Nephron (organoid): ENCODE measurements around the gene PHETA1.

Experiments
- H3K27ac Mint-ChIP-seq, 3 experiments: 2 replicates each; pipeline ENCODE4 v1.8.0; 2020; ENCODE audit warnings: mixed read lengths in 3 of 3, mild to moderate bottlenecking in 2 of 3, moderate library complexity in 1 of 3
- H3K27me3 Mint-ChIP-seq: 2 replicates; pipeline ENCODE4 v1.8.0; 2021; ENCODE audit warnings: low read depth, mild to moderate bottlenecking, moderate library complexity, mixed read lengths
- H3K36me3 Mint-ChIP-seq: 2 replicates; pipeline ENCODE4 v1.8.0; 2020; ENCODE audit warnings: low read depth, mixed read lengths
- H3K4me1 Mint-ChIP-seq: 2 replicates; pipeline ENCODE4 v1.8.0; 2020; ENCODE audit warnings: mixed read lengths
- H3K4me3 Mint-ChIP-seq, 3 experiments: 2 replicates each; pipeline ENCODE4 v1.8.0; 2020; ENCODE audit warnings: mild to moderate bottlenecking in 3 of 3, mixed read lengths in 3 of 3, moderate library complexity in 2 of 3
- H3K9me3 Mint-ChIP-seq: 2 replicates; pipeline ENCODE4 v1.8.0; 2020; ENCODE audit warnings: mixed read lengths
- TF ChIP-seq, protein P1 (sequence below), 3 experiments: fragments of 200-600 bp; sonication (generic); IDR thresholded peaks; one replicate each; pipeline ENCODE4 v1.5.0; 2021; ENCODE audit warnings: antibody characterized with exemption in 3 of 3; ENCODE audit not compliant: unreplicated experiment in 3 of 3

The PHETA1 gene

DNA sequence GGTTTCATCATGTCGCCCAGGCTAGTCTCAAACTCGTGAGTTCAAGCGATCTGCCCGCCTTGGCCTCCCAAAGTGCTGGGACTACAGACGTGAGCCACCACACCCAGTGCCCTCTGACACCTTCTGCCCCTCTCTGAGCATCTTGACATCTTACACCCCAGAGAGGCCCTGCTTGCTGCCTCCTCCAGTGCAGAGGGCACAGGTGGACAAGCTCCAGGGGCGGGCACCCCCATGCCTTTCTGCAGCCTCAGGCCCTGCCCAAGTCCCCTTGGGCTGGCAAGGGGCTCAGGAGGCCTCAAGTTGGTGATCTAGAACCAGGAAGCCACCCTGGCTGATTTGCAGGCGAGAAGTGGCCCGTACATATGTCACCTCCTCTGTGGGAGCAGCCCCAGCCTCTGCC, 25.6 kb upstream of the PHETA1 start:
- TF ChIP-seq, protein P1, sequence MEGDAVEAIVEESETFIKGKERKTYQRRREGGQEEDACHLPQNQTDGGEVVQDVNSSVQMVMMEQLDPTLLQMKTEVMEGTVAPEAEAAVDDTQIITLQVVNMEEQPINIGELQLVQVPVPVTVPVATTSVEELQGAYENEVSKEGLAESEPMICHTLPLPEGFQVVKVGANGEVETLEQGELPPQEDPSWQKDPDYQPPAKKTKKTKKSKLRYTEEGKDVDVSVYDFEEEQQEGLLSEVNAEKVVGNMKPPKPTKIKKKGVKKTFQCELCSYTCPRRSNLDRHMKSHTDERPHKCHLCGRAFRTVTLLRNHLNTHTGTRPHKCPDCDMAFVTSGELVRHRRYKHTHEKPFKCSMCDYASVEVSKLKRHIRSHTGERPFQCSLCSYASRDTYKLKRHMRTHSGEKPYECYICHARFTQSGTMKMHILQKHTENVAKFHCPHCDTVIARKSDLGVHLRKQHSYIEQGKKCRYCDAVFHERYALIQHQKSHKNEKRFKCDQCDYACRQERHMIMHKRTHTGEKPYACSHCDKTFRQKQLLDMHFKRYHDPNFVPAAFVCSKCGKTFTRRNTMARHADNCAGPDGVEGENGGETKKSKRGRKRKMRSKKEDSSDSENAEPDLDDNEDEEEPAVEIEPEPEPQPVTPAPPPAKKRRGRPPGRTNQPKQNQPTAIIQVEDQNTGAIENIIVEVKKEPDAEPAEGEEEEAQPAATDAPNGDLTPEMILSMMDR (IDR thresholded peaks at IDR 0.05; ENCODE audit: unreplicated experiment in 3 of 3): no peak
- no peak overlapping the region for H3K4me3 Mint-ChIP-seq
- no peaks in the 10 kb centered on the region for H3K9me3 Mint-ChIP-seq
- H3K27ac Mint-ChIP-seq: no peak overlapping the region
- H3K4me1 Mint-ChIP-seq: no peaks in the 10 kb centered on the region
- peaks cover 12% of the 10 kb centered on the region for H3K27me3 Mint-ChIP-seq
- H3K36me3 Mint-ChIP-seq: no peaks in the 10 kb centered on the region

- H3K4me3 Mint-ChIP-seq: no peak overlapping the region
- H3K9me3 Mint-ChIP-seq: no peaks in the 10 kb centered on the region
- H3K4me1 Mint-ChIP-seq: no peaks in the 10 kb centered on the region
- H3K27ac Mint-ChIP-seq: no peak overlapping the region
- peaks cover 12% of the 10 kb centered on the region for H3K27me3 Mint-ChIP-seq
- no peaks in the 10 kb centered on the region for H3K36me3 Mint-ChIP-seq
- TF ChIP-seq, protein P1 (IDR thresholded peaks at IDR 0.05; ENCODE audit: unreplicated experiment in 3 of 3): no peak
These were observed 24.9 kb upstream of the PHETA1 start for GRCh38 chr12:111393700-111394300.

GRCh38 chr12:111390910-111391309, 22.0 kb upstream of the PHETA1 start:
- Mint-ChIP-seq H3K4me1 (no peaks in the 10 kb centered on the region), H3K27ac (no peak overlapping the region), H3K36me3 (no peaks in the 10 kb centered on the region), H3K9me3 (no peaks in the 10 kb centered on the region), H3K4me3 (no peak overlapping the region), H3K27me3 (peaks cover 7% of the 10 kb centered on the region)
- TF ChIP-seq, protein P1 (IDR thresholded peaks at IDR 0.05; ENCODE audit: unreplicated experiment in 3 of 3): no peak

DNA sequence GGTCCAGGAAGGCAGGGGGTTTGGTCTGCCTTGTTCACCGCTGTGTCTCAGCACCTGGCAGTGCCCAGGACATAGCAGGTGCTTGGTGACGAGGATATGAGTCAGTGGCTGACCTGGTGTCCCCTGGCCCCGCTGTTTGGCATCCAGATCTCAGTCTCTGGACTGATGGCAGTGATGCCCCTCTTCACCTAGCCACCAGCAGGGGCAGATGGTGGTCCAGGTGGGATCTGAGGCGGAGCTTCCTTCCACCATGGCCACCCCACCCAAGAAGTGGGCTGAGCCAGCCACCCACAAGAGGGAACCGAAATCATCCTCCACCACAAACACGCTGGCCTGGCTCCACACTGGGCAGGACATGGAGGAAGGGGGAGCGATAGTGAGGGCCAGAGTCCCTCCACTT, 20.7 kb upstream of the PHETA1 start:
- H3K4me3 Mint-ChIP-seq: no peak overlapping the region
- TF ChIP-seq, protein P1 (IDR thresholded peaks at IDR 0.05; ENCODE audit: unreplicated experiment in 3 of 3): no peak
- H3K27ac Mint-ChIP-seq: no peak overlapping the region
- peaks cover 10% of the 10 kb centered on the region for H3K27me3 Mint-ChIP-seq
- no peaks in the 10 kb centered on the region for H3K36me3 Mint-ChIP-seq
- no peaks in the 10 kb centered on the region for H3K9me3 Mint-ChIP-seq
- no peaks in the 10 kb centered on the region for H3K4me1 Mint-ChIP-seq

DNA sequence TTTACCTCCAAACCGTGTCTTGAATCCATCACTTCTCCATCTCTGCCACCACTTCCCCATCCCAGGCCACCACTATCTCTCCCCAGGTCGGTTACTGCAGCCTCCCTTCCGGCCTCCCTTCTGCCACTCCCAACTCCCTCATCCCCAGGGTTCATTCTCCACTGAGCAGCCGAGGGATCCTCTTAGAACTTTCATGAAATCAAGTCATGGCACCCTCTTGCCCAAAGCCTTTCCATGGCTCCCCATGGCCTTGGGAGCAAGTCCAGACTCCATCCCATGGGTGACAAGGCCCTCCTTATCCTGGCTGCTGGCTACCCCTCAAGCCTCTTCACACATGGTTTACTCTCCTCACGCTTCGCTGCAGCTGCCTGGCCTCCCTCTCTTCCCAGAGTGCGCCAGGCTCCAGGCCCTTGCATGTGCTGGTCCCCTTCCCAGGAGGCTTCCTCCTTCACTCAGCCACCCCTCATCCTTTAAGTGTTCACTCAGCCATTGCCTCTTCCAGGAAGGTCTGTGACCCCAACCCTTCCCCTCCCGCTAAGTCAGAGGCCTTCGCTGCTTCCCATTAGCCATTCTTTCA, 18.9 kb upstream of the PHETA1 start:
- no peaks in the 10 kb centered on the region for H3K36me3 Mint-ChIP-seq
- H3K4me3 Mint-ChIP-seq: no peak overlapping the region
- H3K27ac Mint-ChIP-seq: no peak overlapping the region
- peaks cover 8% of the 10 kb centered on the region for H3K27me3 Mint-ChIP-seq
- H3K4me1 Mint-ChIP-seq: no peaks in the 10 kb centered on the region
- TF ChIP-seq, protein P1 (IDR thresholded peaks at IDR 0.05; ENCODE audit: unreplicated experiment in 3 of 3): no peak
- no peaks in the 10 kb centered on the region for H3K9me3 Mint-ChIP-seq

DNA sequence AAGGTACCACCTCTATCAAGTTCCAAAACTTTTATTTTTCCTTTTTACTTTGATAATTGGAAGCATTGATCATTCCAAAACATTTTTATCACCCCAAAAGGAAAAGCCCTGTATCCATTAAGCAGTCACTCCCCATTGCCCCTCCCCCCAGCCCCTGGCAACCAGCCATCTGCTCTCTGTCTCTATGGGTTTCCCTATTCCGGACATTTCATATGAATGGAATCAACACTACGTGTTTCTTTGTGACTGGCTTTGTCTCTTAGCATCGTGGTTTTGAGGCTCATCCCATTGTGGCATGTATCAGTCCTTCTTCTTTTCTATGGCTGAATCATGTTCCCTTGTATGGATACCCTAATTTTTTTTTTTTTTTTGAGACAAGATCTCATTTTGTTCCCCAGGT, 18.0 kb upstream of the PHETA1 start:
- TF ChIP-seq, protein P1 (IDR thresholded peaks at IDR 0.05; ENCODE audit: unreplicated experiment in 3 of 3): no peak
- no peaks in the 10 kb centered on the region for H3K4me1 Mint-ChIP-seq
- no peaks in the 10 kb centered on the region for H3K9me3 Mint-ChIP-seq
- no peak overlapping the region for H3K27ac Mint-ChIP-seq
- H3K27me3 Mint-ChIP-seq: peaks cover 8% of the 10 kb centered on the region
- no peaks in the 10 kb centered on the region for H3K36me3 Mint-ChIP-seq
- H3K4me3 Mint-ChIP-seq: no peak overlapping the region
